ENCODE measurements around the gene PCP4.

Gene PCP4

GRCh38 chr21:39976800-39977199 is 109.6 kb downstream of the PCP4 start:
- DNase-seq, result no peak

Data from stimulated activated CD4-positive, alpha-beta T cell treated with anti-CD3 and anti-CD28 coated beads, Interleukin-4, amount 100 ng/mL, for 1 hour (primary cell).